ENCODE data around the gene RMC1.

DNA sequence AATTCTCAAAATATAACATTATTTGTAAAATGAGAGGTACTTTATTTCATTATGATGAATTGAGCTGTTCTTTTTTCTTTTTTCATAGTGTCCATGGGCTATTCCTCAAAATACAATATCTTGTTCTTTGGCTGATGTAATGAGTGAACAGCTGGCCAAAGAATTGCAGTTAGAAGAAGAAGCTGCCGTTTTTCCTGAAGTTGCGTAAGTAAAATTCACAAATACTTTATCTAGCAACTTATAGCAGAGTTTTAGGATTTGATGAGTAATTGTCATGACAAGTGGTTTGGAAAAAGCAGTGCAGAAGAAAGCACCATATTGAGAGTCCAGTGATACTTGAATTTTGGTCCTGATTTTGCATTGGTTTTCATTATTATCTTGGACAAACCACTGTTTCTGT, 40.4 kb upstream of the RMC1 start:
- TF ChIP-seq POLR2A (IDR thresholded peaks at IDR 0.05): no peak
- TF ChIP-seq, protein P1, sequence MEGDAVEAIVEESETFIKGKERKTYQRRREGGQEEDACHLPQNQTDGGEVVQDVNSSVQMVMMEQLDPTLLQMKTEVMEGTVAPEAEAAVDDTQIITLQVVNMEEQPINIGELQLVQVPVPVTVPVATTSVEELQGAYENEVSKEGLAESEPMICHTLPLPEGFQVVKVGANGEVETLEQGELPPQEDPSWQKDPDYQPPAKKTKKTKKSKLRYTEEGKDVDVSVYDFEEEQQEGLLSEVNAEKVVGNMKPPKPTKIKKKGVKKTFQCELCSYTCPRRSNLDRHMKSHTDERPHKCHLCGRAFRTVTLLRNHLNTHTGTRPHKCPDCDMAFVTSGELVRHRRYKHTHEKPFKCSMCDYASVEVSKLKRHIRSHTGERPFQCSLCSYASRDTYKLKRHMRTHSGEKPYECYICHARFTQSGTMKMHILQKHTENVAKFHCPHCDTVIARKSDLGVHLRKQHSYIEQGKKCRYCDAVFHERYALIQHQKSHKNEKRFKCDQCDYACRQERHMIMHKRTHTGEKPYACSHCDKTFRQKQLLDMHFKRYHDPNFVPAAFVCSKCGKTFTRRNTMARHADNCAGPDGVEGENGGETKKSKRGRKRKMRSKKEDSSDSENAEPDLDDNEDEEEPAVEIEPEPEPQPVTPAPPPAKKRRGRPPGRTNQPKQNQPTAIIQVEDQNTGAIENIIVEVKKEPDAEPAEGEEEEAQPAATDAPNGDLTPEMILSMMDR (IDR thresholded peaks at IDR 0.05): no peak

Measured in upper lobe of left lung (tissue), 4 donors.